Liver (tissue), 9 donors: Measurements from ENCODE around the gene AFAP1. TPM values are rescaled to one million over a fixed set of nuclear protein-coding genes. Genes with fewer than 3 reads are reported as not detected.

Experiments used
- DNase-seq: peaks from one replicate; pipeline ENCODE4 v3.0.0-alpha.2; 2017; ENCODE audit warnings: low spot score
- H3K27ac ChIP-seq, 2 donors: one replicate each; pipeline ENCODE4 v1.7.0; 2013; ENCODE audit warnings: inconsistent platforms in 2 of 2, low read length in 2 of 2, control low read depth in 1 of 2, low read depth in 1 of 2, mild to moderate bottlenecking in 1 of 2
- H3K27me3 ChIP-seq, 4 donors: one replicate each; pipeline versions ENCODE4 v1.6.1 to v1.7.0; 2013; ENCODE audit warnings: low read length in 3 of 4, inconsistent platforms in 1 of 4, mild to moderate bottlenecking in 1 of 4, moderate library complexity in 1 of 4; ENCODE audit not compliant: control insufficient read depth in 4 of 4, insufficient read depth in 4 of 4
- H3K36me3 ChIP-seq, 4 donors: one replicate each; pipeline versions ENCODE4 v1.6.1 to v1.7.0; 2013; ENCODE audit warnings: low read length in 3 of 4, mild to moderate bottlenecking in 3 of 4, low read depth in 1 of 4, moderate library complexity in 1 of 4; ENCODE audit not compliant: control insufficient read depth in 4 of 4, insufficient read depth in 3 of 4
- H3K4me1 ChIP-seq, 4 donors: one replicate each; pipeline versions ENCODE4 v1.6.1 to v1.7.0; 2013; ENCODE audit warnings: low read length in 3 of 4, mild to moderate bottlenecking in 3 of 4, moderate library complexity in 1 of 4; ENCODE audit not compliant: control insufficient read depth in 4 of 4, insufficient read depth in 4 of 4
- H3K4me3 ChIP-seq, 3 donors: one replicate each; pipeline versions ENCODE4 v1.6.1 to v1.7.0; 2013; ENCODE audit warnings: low read length in 3 of 3, control low read depth in 1 of 3, low read depth in 1 of 3, mild to moderate bottlenecking in 1 of 3
- H3K9ac ChIP-seq, 2 donors: one replicate each; pipeline ENCODE4 v1.7.0; 2013; ENCODE audit warnings: low read length in 2 of 2, mild to moderate bottlenecking in 2 of 2, moderate library complexity in 2 of 2, control low read depth in 1 of 2, low read depth in 1 of 2
- H3K9me3 ChIP-seq, 4 donors: one replicate each; pipeline versions ENCODE4 v1.6.1 to v1.7.0; 2013; ENCODE audit warnings: low read length in 3 of 4; ENCODE audit not compliant: control insufficient read depth in 4 of 4
- ATF3 ChIP-seq: IDR thresholded peaks from 2 replicates; pipeline ENCODE4 v1.6.1; 2016; ENCODE audit warnings: antibody characterized with exemption
- CTCF ChIP-seq: fragments of 150-350 bp; IDR thresholded peaks from 2 replicates; pipeline ENCODE4 v1.5.1; 2017; ENCODE audit warnings: improper control_type of control experiment, low read depth, low read length; ENCODE audit not compliant: missing input control
- EGR1 ChIP-seq, 2 donors: IDR thresholded peaks; 2 replicates each; pipeline ENCODE4 v1.6.1; 2016 to 2018; ENCODE audit warnings: antibody characterized with exemption in 2 of 2, low read depth in 2 of 2
- FOXA1 ChIP-seq: IDR thresholded peaks from 2 replicates; pipeline ENCODE4 v1.6.1; 2016; ENCODE audit warnings: antibody characterized with exemption
- FOXA2 ChIP-seq: IDR thresholded peaks from 2 replicates; pipeline ENCODE4 v1.6.1; 2016; ENCODE audit warnings: antibody characterized with exemption
- GABPA ChIP-seq, 2 donors: IDR thresholded peaks in 1 of 2; conservative IDR thresholded peaks in 1 of 2; 2 replicates each; pipeline ENCODE4 v1.6.1; 2016; ENCODE audit warnings: antibody characterized with exemption in 2 of 2, mild to moderate bottlenecking in 1 of 2, moderate library complexity in 1 of 2
- HNF4A ChIP-seq, 2 donors: conservative IDR thresholded peaks; 2 replicates each; pipeline ENCODE4 v1.6.1; 2016; ENCODE audit warnings: antibody characterized with exemption in 2 of 2, mild to moderate bottlenecking in 2 of 2
- HNF4G ChIP-seq: IDR thresholded peaks from 2 replicates; pipeline ENCODE4 v1.6.1; 2016; ENCODE audit warnings: antibody characterized with exemption
- JUND ChIP-seq, 2 donors: IDR thresholded peaks; 2 replicates each; pipeline ENCODE4 v1.6.1; 2016; ENCODE audit warnings: antibody characterized with exemption in 2 of 2
- MAX ChIP-seq: IDR thresholded peaks from 2 replicates; pipeline ENCODE4 v1.6.1; 2016; ENCODE audit warnings: antibody characterized with exemption
- NR2F2 ChIP-seq: IDR thresholded peaks from 2 replicates; pipeline ENCODE4 v1.6.1; 2016; ENCODE audit warnings: antibody characterized with exemption
- RAD21 ChIP-seq, 2 donors: IDR thresholded peaks; 2 replicates each; pipeline ENCODE4 v1.6.1; 2016; ENCODE audit warnings: antibody characterized with exemption in 2 of 2, mild to moderate bottlenecking in 2 of 2
- REST ChIP-seq: IDR thresholded peaks from 2 replicates; pipeline ENCODE4 v1.6.1; 2016; ENCODE audit warnings: antibody characterized with exemption, mild to moderate bottlenecking
- RXRA ChIP-seq, 2 donors: IDR thresholded peaks; 2 replicates each; pipeline ENCODE4 v1.6.1; 2017 to 2018; ENCODE audit warnings: antibody characterized with exemption in 2 of 2, mild to moderate bottlenecking in 1 of 2
- SP1 ChIP-seq: IDR thresholded peaks from 2 replicates; pipeline ENCODE4 v1.6.1; 2018; ENCODE audit warnings: antibody characterized with exemption, mild to moderate bottlenecking
- TAF1 ChIP-seq: conservative IDR thresholded peaks from 2 replicates; pipeline ENCODE4 v1.6.1; 2016; ENCODE audit warnings: antibody characterized with exemption, mild to moderate bottlenecking
- YY1 ChIP-seq: IDR thresholded peaks from 2 replicates; pipeline ENCODE4 v1.6.1; 2016; ENCODE audit warnings: antibody characterized with exemption, mild to moderate bottlenecking
- ZBTB33 ChIP-seq: IDR thresholded peaks from 2 replicates; pipeline ENCODE4 v1.6.1; 2016; ENCODE audit warnings: antibody characterized with exemption
- WGBS: extraction: QIAGEN DNeasy Blood & Tissue Kit; methylation state at CpG from one replicate; pipeline ENCODE4 v1.1.7; 2013; 5-methylcytosine and 5-hydroxymethylcytosine counted together
- polyA plus RNA-seq, 2 donors: library from polyadenylated mRNA; stranded (reverse) in 1 of 2; unstranded in 1 of 2; fragments of 200-250 nt in 1 of 2; fragments of >200 nt in 1 of 2; fragmentation: Nextera tagmentation in 1 of 2; extraction: Ambion mirVana in 1 of 2; gene quantifications; one replicate each; pipeline versions ENCODE4 v1.2.1 to v1.2.3, GENCODE V29; 2013 to 2015
- total RNA-seq, 2 donors: library from RNA; depleted of rRNA; stranded (reverse); fragments of >200 nt; gene quantifications; one replicate each; pipeline ENCODE4 v1.2.3, GENCODE V29; 2014
- donor health status: healthy.
- donor health status: healthy.
- donor health status: healthy.
- donor health status: healthy.
- donor health status: healthy.

Gene AFAP1
- total and polyA plus RNA-seq, 4 donors, result 0.40 to 3.2 (median 1.6) TPM

- 88% methylated on average over 10 of the region's 10 CpGs for WGBS
- Histone ChIP-seq H3K36me3 (no peaks in the 10 kb centered on the region), H3K27ac (no peak overlapping the region), H3K4me3 (no peak overlapping the region), H3K27me3 (no peaks in the 10 kb centered on the region), H3K4me1 (no peaks in the 10 kb centered on the region), H3K9me3 (no peaks in the 10 kb centered on the region), H3K9ac (no peak overlapping the region)
- DNase-seq, result no peak
- TF ChIP-seq YY1 (no peak), FOXA2 (no peak), HNF4G (no peak), CTCF (no peak), TAF1 (no peak), RAD21 (IDR thresholded peaks at IDR 0.05) (no peak), FOXA1 (no peak), NR2F2 (no peak), GABPA (IDR thresholded peaks at IDR 0.05 in 1 of 2, conservative IDR thresholded peaks at IDR 0.05 in 1 of 2) (no peak), SP1 (no peak), RXRA (IDR thresholded peaks at IDR 0.05) (no peak), MAX (no peak), REST (no peak), ZBTB33 (no peak), EGR1 (IDR thresholded peaks at IDR 0.05; ENCODE audit: low read depth in 2 of 2) (no peak), HNF4A (conservative IDR thresholded peaks at IDR 0.05) (no peak), JUND (IDR thresholded peaks at IDR 0.05) (no peak), ATF3 (no peak)
These were observed 146.5 kb downstream of the AFAP1 start for GRCh38 chr4:7793186-7793585.

- Histone ChIP-seq H3K27me3 (no peaks in the 10 kb centered on the region), H3K9ac (no peak overlapping the region), H3K4me3 (no peak overlapping the region), H3K9me3 (no peaks in the 10 kb centered on the region), H3K27ac (no peak overlapping the region), H3K4me1 (no peaks in the 10 kb centered on the region), H3K36me3 (no peaks in the 10 kb centered on the region)
- no peak for DNase-seq
- WGBS, result 87% methylated on average over 8 of the region's 8 CpGs
- TF ChIP-seq ATF3 (no peak), MAX (no peak), HNF4G (no peak), CTCF (no peak), EGR1 (IDR thresholded peaks at IDR 0.05; ENCODE audit: low read depth in 2 of 2) (no peak), JUND (IDR thresholded peaks at IDR 0.05) (no peak), NR2F2 (no peak), FOXA2 (no peak), RXRA (IDR thresholded peaks at IDR 0.05) (no peak), SP1 (no peak), ZBTB33 (no peak), YY1 (no peak), FOXA1 (no peak), TAF1 (no peak), GABPA (IDR thresholded peaks at IDR 0.05 in 1 of 2, conservative IDR thresholded peaks at IDR 0.05 in 1 of 2) (no peak)
These were observed 147.0 kb downstream of the AFAP1 start for GRCh38 chr4:7792616-7793015.
